CD4-positive, alpha-beta T cell treated with Interleukin-10 for 1 hour (primary cell): Measurements from ENCODE around the gene FADS1.

Experiments used
- DNase-seq: peaks from one replicate; pipeline ENCODE4 v3.0.0-alpha.2; 2020

FADS1 gene

DNA sequence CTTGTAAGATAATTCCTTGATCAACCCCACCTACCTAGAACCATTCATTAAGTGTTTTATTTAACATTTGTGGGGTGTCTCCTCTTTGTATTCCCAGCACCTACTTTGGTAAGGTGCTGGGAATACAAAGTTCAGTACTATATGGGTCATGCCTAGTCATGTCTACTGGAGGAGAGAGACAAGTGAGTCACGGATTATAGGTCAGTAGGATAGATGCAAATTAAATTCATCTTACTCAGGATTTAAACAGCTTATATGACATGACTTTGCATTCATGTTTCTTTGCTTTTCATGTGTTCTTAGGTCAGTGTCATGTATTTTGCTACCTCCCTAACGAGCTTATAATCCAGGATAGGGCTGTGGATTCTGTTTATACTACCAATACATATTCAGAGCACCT is 3.4 kb upstream of the FADS1 start:
- DNase-seq, result no peak

DNA sequence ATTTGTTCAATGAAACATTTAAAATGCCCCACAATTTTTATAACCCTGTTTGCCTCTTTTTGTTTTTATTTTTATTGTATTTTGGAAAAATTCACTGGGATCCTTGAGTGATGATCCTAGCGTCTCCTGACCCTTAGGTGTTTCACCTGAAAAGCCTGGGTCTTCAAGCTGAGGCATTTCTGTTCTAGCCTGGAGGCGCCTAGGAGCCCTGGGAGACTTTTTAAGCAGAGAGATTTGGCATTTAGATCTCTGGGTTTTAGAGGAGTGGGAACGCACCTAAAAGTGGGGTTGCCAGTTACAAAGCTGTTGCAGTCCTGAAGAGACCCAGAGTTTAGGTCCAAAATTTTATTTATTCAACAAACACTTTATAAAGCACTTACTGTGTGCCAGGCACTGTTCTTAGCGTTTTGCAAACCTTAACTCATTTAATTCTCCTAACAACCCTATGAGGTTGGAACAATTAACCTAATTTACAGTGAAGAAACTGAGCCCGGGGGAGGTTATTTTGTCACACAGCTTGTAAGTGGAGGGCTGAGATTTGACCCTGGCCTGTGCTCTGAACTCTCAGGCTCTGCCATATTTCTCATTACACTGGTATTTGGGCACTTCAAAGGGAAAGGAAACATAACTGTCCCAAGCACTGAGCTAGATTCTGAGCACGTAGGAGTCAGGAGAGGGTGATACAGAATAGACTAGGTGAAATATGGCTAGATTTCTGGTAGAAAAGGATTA is 834 bp upstream of the FADS1 start:
- no peak for DNase-seq

- peak; percentile 56 for DNase-seq
Observed at GRCh38 chr11:61815790-61816735, 740 bp downstream of the FADS1 start.

- DNase-seq, result peak; percentile 45
Observed at GRCh38 chr11:61814958-61815789, 1.6 kb downstream of the FADS1 start.

DNA sequence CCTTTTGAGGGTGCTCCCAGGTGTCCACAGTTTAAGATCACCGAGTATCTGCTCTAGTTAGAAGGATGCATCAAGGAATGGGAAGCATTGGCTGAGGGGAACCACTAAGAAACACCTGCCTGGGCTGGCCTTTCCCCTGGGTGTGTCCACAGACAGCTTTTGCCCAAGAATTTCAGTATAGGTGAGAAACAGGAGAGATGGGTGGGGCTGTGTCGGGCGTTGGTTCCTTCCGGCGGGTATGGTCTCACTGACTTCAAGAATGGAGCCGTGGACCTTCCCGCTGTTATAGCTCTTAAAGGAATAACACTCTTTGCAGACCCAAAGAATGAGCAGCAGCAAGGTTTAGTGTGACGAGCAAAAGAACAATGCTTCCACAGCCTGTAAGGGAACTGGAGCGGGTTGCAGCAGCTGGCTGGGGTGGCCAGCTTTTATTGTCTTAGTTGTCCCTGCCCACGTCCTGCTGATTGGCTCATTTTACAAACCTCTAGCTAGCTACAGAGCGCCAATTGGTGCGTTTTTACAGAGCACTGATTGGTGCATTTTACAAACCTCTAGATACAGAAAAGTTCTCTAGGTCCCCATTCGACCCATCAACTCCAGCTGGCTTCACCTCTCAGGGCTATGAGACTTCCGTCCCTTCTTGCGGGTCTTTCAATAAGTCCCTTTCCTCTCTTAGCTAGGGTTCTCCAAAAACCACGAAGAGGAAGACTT is 2.4 kb downstream of the FADS1 start:
- DNase-seq, result peak; percentile 23

GRCh38 chr11:61812736-61813411 is 3.9 kb downstream of the FADS1 start:
- no peak for DNase-seq

GRCh38 chr11:61811831-61812230 is 5.0 kb downstream of the FADS1 start:
- DNase-seq, result no peak

- DNase-seq, result no peak
Observed at GRCh38 chr11:61810671-61811175, 6.1 kb downstream of the FADS1 start.

DNA sequence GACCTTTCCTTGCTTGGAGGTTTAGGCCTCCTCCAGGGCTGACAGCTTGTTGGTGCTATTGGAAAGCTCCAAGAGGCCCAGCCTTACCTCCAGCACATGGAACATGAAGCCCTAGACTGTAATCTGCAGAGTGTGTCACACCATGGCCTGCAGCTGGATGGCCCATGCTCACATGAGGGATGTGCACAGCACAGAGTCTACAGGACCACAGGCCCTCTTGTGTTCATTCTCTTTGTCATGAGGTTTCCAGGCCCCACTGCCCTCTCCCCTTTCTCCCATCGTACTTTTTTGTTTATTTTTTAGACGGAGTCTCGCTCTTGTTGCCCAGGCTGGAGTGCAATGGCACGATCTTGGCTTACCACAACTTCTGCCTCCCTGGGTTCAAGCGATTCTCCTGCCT is 10.0 kb downstream of the FADS1 start:
- no peak for DNase-seq

DNA sequence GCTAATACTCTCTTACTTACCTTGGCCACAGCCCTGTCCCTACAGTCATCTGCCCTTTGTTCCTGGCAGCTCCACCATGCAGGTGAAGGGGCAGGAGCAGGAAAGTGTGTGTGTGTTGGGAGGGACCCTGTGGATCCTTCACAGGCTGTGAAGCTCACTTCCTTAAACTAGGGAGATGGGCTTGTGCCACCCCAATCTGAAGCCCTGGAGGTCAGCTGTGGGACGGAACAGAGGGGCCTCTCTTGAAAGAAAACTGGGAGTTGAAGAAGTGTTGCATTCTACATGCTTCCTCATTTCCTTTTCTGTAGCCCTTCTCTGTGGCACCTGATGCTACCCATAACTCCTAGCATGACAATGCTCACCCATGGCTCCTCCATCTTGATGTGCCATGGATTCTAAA is 11.7 kb downstream of the FADS1 start:
- no peak for DNase-seq

DNA sequence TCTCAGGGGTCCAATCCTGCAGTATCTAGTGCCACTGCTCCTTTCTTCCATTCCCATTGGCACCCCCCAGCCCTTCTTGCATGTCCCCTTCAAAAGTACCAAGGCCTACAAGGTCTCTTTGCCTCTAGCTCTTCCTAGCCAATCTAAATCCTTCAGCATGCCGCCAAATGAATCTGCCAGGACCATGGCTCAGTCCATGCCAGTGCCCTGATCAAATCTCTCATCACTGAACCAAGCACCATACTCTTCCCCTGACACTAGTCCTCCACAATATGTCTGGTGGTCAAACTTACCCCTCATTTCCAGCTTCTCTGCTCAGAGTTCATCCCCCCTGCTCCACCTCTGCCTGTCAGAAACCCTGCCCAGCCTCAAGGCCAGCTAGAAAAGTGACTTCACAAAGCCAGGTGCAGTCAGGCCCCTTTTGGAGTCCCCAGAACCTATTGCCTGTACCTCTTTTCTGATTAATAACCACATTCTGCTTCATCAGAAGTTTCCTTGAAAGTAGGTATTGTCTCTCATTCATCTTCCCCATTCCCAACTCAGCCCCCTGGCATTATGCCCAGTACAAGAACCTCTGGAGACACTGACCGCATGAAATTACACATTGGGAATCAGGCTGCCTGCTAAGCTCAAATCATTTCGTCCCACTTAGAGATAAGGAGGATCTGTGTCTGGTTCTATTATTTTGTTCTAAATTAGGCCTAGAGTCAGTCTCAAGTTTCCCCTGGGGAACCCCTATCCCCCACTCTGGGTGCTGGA is 12.7 kb downstream of the FADS1 start:
- no peak for DNase-seq

- DNase-seq, result no peak
Observed at GRCh38 chr11:61802605-61803004, 14.2 kb downstream of the FADS1 start.

DNA sequence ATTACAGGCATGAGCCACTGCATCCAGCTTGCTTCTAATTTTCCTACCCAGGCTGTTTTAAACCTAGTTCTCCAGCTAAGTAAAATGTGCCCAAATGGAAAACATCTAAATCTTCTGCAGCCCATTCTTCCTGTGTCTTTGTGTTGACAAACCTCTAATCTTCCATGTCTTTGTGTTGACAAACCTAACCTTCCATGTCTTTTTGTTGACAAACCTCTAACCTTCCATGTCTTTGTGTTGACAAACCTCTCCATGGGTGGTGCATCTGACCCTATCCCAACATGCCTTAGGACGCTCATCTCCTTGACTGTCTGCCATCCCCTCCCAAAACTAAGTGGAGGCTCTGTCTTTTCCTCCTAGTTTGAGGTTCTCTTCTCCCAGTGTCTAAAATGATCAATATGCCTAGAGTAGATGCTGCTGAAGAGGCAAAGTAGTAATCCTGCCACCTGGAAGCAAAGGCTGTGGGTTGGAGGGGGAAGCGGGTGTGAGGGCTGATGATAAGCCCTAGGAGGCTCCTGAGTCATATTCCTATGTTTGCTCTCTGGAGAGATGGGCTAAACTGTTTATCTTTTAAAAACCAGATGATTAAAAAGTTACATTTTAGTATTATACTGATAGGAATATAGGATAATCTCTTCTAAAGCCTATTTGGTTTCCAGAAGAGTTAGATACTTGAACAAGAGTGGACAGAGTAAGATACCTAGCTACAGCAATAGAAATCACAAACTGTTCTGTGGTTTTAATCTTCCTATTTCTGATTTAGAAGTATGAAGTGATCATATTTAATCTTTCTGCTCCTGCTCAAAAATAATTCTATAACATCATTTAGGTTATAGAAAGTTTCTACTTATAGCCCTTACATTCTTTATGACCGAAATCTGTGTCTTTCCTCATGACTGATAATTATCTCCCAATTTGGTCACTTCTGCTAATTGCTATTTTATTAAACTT is 16.2 kb downstream of the FADS1 start:
- DNase-seq, result no peak

DNA sequence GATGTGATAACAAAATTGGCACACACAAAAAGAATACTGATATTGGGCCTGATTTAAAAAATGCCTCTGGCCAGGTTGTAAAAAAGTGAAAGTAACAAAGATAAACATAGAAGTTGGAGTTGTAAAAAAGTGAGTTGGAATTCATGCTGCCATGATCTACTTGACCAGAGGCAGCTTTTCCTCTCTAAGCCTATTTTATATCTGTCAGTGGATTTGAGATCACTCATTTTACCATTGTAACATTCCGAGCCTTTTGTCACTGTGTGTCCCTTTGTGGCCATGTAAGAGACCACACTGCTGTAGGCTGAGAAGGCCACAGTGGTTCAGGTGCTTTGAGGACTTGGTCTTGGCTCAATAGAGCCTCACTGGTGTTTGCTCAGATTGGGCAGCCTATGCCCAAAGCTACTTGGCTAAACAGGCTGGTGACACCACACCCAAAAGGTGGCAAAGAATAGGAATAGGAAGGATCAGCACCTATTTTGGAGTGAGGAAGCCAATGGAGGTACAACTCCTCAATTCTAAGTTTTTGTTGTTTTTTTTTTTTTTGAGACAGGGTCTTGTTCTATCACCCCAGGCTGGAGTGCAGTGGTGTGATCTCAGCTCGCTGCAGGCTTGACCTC is 17.0 kb downstream of the FADS1 start:
- DNase-seq, result no peak

DNA sequence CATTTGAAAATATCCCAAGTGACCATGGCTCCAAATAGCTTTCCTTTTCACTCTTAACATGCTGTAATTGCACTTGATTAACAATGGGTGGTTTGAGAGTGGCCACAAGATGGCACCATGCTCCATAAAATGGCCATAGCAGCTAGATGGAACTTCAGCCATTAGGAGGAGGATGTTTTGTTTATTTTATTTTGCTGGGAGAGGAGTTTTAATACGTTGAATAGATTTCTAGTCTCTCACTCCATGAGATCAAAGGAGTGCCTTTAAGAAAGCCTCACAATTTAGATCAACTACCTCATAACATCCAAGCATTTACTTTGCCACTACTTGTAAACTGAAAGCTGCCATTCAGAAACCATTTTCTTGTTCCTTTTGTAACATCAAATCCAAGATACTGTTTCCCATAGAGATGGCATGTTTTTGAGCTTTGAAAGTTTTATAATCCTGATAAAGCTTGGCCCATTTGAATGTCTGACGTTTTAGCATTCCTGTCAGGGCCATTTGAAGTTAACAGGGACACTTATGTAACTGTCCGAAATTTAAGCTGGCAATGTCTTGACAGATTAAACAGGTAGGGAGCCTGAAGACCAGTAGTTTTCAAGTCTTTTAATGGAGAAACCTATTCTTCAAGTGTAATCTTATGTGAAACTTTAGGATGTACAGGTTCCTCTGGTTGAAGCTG is 19.4 kb downstream of the FADS1 start:
- peak; percentile 83 for DNase-seq

DNA sequence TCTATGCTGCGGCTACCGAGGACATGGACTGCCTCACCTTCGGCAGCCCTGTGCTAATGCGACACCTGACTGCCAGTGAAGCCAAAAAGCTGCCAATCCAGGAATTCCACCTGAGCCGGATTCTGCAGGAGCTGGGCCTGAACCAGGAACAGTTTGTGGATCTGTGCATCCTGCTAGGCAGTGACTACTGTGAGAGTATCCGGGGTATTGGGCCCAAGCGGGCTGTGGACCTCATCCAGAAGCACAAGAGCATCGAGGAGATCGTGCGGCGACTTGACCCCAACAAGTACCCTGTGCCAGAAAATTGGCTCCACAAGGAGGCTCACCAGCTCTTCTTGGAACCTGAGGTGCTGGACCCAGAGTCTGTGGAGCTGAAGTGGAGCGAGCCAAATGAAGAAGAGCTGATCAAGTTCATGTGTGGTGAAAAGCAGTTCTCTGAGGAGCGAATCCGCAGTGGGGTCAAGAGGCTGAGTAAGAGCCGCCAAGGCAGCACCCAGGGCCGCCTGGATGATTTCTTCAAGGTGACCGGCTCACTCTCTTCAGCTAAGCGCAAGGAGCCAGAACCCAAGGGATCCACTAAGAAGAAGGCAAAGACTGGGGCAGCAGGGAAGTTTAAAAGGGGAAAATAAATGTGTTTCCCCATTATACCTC is 20.8 kb downstream of the FADS1 start:
- no peak for DNase-seq

DNA sequence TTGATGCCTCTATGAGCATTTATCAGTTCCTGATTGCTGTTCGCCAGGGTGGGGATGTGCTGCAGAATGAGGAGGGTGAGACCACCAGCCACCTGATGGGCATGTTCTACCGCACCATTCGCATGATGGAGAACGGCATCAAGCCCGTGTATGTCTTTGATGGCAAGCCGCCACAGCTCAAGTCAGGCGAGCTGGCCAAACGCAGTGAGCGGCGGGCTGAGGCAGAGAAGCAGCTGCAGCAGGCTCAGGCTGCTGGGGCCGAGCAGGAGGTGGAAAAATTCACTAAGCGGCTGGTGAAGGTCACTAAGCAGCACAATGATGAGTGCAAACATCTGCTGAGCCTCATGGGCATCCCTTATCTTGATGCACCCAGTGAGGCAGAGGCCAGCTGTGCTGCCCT is 21.3 kb downstream of the FADS1 start:
- DNase-seq, result no peak

DNA sequence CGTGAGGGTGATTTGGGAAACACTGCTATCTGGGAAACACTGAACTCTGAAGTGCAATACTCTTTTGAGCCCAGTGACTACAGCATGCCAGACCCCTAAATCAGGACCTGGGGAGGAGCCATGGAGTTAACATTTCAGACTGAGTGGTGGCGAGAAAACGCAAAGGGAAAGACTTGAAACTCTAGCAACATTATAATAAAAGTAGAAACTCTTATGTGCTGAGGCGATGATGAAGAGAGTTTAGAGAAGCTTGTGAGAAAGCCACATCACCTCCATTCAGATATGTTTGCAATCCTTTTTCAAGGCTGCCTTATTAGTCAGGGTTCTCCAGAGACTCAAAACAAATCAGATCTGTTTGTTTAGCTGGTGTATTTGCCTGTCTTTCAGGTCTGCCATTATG is 22.2 kb downstream of the FADS1 start:
- DNase-seq, result no peak
